Fibroblast of pulmonary artery (primary cell): ENCODE results near the gene CCNG2.

Experiments
- DNase-seq: peaks from one replicate; pipeline ENCODE4 v3.0.0-alpha.2; 2010; ENCODE audit warnings: low read depth
- H3K4me3 ChIP-seq: replicated peaks from 2 replicates; pipeline ENCODE4 v1.5.1; 2011; ENCODE audit warnings: low read depth, mild to moderate bottlenecking, control low read depth, low read length, moderate library complexity
- CTCF ChIP-seq: IDR thresholded peaks from 2 replicates; pipeline ENCODE4 v1.5.1; 2011; ENCODE audit warnings: mild to moderate bottlenecking, control low read depth, low read length, inconsistent platforms; ENCODE audit errors: missing control alignments

Gene CCNG2

GRCh38 chr4:77197361-77197760 is 40.4 kb downstream of the CCNG2 start:
- no peak overlapping the region for H3K4me3 ChIP-seq
- DNase-seq: no peak
- no peak for TF ChIP-seq CTCF

DNA sequence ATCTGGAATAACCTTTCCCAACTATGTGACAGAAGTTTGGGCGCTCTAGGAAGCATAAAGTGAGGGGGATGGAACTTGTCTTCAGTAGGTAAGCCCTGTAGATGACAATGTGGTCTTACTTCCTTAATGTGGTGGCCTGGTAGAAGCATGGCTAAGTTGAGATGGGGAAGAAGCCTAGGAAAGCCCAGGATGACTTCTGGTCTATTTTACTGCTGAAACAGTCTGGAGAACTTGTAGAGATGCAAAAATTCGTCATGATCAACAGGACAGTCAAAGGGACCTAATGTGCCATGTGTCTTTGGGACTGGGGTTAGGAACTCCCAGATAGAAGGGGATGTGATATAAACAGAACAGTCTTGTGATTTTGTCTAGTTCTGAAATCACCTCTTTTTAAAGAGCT is 40.8 kb downstream of the CCNG2 start:
- TF ChIP-seq CTCF: no peak
- no peak overlapping the region for H3K4me3 ChIP-seq
- no peak for DNase-seq

GRCh38 chr4:77199276-77199675 is 42.3 kb downstream of the CCNG2 start:
- no peak for TF ChIP-seq CTCF
- DNase-seq: no peak
- H3K4me3 ChIP-seq: no peak overlapping the region

GRCh38 chr4:77199701-77200100 is 42.7 kb downstream of the CCNG2 start:
- DNase-seq: no peak
- no peak overlapping the region for H3K4me3 ChIP-seq
- TF ChIP-seq CTCF: no peak

DNA sequence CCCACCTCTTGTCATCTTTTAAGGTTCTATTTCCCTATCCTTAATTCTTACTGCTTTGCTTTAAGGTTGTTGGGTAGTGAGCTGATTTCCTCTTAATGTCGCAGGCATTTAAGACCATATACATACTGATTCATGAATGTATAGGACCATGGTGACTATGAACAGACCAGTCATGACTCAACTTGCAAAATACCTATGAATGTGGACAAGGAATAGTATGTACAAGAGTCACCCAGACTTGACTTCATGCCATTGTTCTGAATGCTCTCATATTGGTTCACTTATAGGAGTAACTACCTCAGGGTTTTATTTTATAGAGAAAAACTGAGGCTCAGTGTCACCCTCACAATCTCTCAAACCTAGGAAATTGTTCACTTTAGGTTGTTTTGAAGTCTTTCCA is 44.3 kb downstream of the CCNG2 start:
- DNase-seq: no peak
- H3K4me3 ChIP-seq: no peak overlapping the region
- no peak for TF ChIP-seq CTCF

- no peak overlapping the region for H3K4me3 ChIP-seq
- no peak for TF ChIP-seq CTCF
- no peak for DNase-seq
Observed at GRCh38 chr4:77201857-77202256, 44.9 kb downstream of the CCNG2 start.

GRCh38 chr4:77202491-77202890 is 45.5 kb downstream of the CCNG2 start:
- no peak overlapping the region for H3K4me3 ChIP-seq
- TF ChIP-seq CTCF: no peak
- DNase-seq: no peak
